ENCODE data around the gene CASKIN2. TPM values are rescaled to one million over a fixed set of nuclear protein-coding genes. Genes with fewer than 3 reads are reported as not detected.
"Not testable (repeated sequence)": the region's sequence is repeated elsewhere in the genome, so short reads cannot be mapped to it uniquely, and the experiment has no call there.

The CASKIN2 gene
- polyA plus RNA-seq, 3 donors, result 6.6 to 42.1 (median 39.6) TPM

GRCh38 chr17:75524970-75525805, 9.9 kb upstream of the CASKIN2 start, which contains the start of gene LLGL2:
LLGL2 (plus strand) TSS chr17:75525697; CDS start chr17:75543427, 17,730 bp downstream.
- WGBS, 3 donors, result 1% methylated on average over 63 to 108 of the region's 108 CpGs
- H3K27ac ChIP-seq (ENCODE audit: low read depth, low read length), result no peak within 1 kb of the TSS

GRCh38 chr17:75524269-75524969, 9.1 kb upstream of the CASKIN2 start:
- 26 to 30% (median 26%) methylated on average over 21 to 24 of the region's 24 CpGs for WGBS, 3 donors

GRCh38 chr17:75523647-75524046, 8.3 kb upstream of the CASKIN2 start:
- 92 to 98% (median 95%) methylated on average over 7 of the region's 7 CpGs for WGBS, 3 donors
- no peak overlapping the region for H3K27ac ChIP-seq (ENCODE audit: low read depth, low read length)

More at GRCh38 chr17:75524269-75524969, 9.1 kb upstream of the CASKIN2 start:
- no peak overlapping the region for H3K27ac ChIP-seq (ENCODE audit: low read depth, low read length)

GRCh38 chr17:75521951-75522727, 6.8 kb upstream of the CASKIN2 start:
- WGBS, 3 donors, result 91 to 95% (median 91%) methylated on average over 30 to 33 of the region's 33 CpGs
- no peak overlapping the region for H3K27ac ChIP-seq (ENCODE audit: low read depth, low read length)

- no peak overlapping the region for H3K27ac ChIP-seq (ENCODE audit: low read depth, low read length)
- WGBS, 3 donors, result 84 to 94% (median 89%) methylated on average over 8 of the region's 8 CpGs
These were observed 6.0 kb upstream of the CASKIN2 start for GRCh38 chr17:75521290-75521689.

- WGBS, 3 donors, result 88 to 93% (median 90%) methylated on average over 7 to 8 of the region's 8 CpGs
These were observed 5.1 kb upstream of the CASKIN2 start for GRCh38 chr17:75520413-75520812.

GRCh38 chr17:75518983-75519537, 3.7 kb upstream of the CASKIN2 start:
- H3K27ac ChIP-seq (ENCODE audit: low read depth, low read length), result no peak overlapping the region
- WGBS, 3 donors, result 88 to 94% (median 93%) methylated on average over 9 of the region's 9 CpGs

More at GRCh38 chr17:75520413-75520812, 5.1 kb upstream of the CASKIN2 start:
- not testable (repeated sequence) for H3K27ac ChIP-seq (ENCODE audit: low read depth, low read length)

- H3K27ac ChIP-seq (ENCODE audit: low read depth, low read length), result no peak overlapping the region
- 54 to 77% (median 76%) methylated on average over 3 of the region's 3 CpGs for WGBS, 3 donors
These were observed 2.9 kb upstream of the CASKIN2 start for GRCh38 chr17:75518201-75518600.

- no peak overlapping the region for H3K27ac ChIP-seq (ENCODE audit: low read depth, low read length)
- WGBS, 3 donors, result 22 to 37% (median 36%) methylated on average over 10 of the region's 10 CpGs
These were observed 2.0 kb upstream of the CASKIN2 start for GRCh38 chr17:75517297-75517865.

- H3K27ac ChIP-seq (ENCODE audit: low read depth, low read length), result no peak overlapping the region
- 0 to 1% (median 0%) methylated on average over 38 to 65 of the region's 65 CpGs for WGBS, 3 donors
These were observed 1.4 kb upstream of the CASKIN2 start for GRCh38 chr17:75516619-75517296.

GRCh38 chr17:75516255-75516618, 900 bp upstream of the CASKIN2 start, which contains the start of gene TSEN54:
TSEN54 (plus strand) TSS chr17:75516528; CDS start chr17:75516561, 33 bp downstream.
- WGBS, 3 donors, result 0 to 1% (median 1%) methylated on average over 29 to 44 of the region's 45 CpGs
- H3K27ac ChIP-seq (ENCODE audit: low read depth, low read length), result no peak within 1 kb of the TSS

- 0 to 1% (median 1%) methylated on average over 47 to 50 of the region's 50 CpGs for WGBS, 3 donors
These were observed 330 bp downstream of the CASKIN2 start for GRCh38 chr17:75514919-75515495.

GRCh38 chr17:75514299-75514918, 928 bp downstream of the CASKIN2 start:
- WGBS, 3 donors, result 10 to 29% (median 18%) methylated on average over 15 of the region's 15 CpGs
- H3K27ac ChIP-seq (ENCODE audit: low read depth, low read length), result no peak overlapping the region

More at GRCh38 chr17:75514919-75515495, 330 bp downstream of the CASKIN2 start:
- no peak overlapping the region for H3K27ac ChIP-seq (ENCODE audit: low read depth, low read length)

GRCh38 chr17:75513641-75514000, 1.7 kb downstream of the CASKIN2 start:
- 79 to 84% (median 81%) methylated on average over 17 of the region's 17 CpGs for WGBS, 3 donors
- H3K27ac ChIP-seq (ENCODE audit: low read depth, low read length), result no peak overlapping the region

- H3K27ac ChIP-seq (ENCODE audit: low read depth, low read length), result no peak overlapping the region
- 61 to 64% (median 61%) methylated on average over 10 of the region's 10 CpGs for WGBS, 3 donors
These were observed 2.3 kb downstream of the CASKIN2 start for GRCh38 chr17:75512926-75513640.
